GM19467 (cell line): ENCODE results near the gene KLHL30.

Experiments used
- ATAC-seq: cut with Tn5 transposase; IDR thresholded peaks from one replicate; pipeline ENCODE4 v1.9.1; 2021; ENCODE audit warnings: mild to moderate bottlenecking, moderate library complexity; ENCODE audit not compliant: unreplicated experiment

Gene KLHL30

GRCh38 chr2:238117199-238118154 is 21.0 kb upstream of the KLHL30 start:
- ATAC-seq: no peak

GRCh38 chr2:238119756-238120462 is 18.6 kb upstream of the KLHL30 start:
- no peak for ATAC-seq

- ATAC-seq: no peak
These were observed 17.8 kb upstream of the KLHL30 start for GRCh38 chr2:238120463-238121298.

GRCh38 chr2:238121511-238122286 is 16.8 kb upstream of the KLHL30 start:
- ATAC-seq: no peak

GRCh38 chr2:238122287-238123217 is 15.9 kb upstream of the KLHL30 start:
- no peak for ATAC-seq

GRCh38 chr2:238123218-238123971 is 15.1 kb upstream of the KLHL30 start:
- ATAC-seq: no peak

- ATAC-seq: no peak
These were observed 14.4 kb upstream of the KLHL30 start for GRCh38 chr2:238123991-238124470.

GRCh38 chr2:238124488-238125126 is 13.9 kb upstream of the KLHL30 start:
- ATAC-seq: no peak

GRCh38 chr2:238125127-238125885 is 13.2 kb upstream of the KLHL30 start:
- ATAC-seq: no peak

- no peak for ATAC-seq
These were observed 12.1 kb upstream of the KLHL30 start for GRCh38 chr2:238126338-238126737.

GRCh38 chr2:238126775-238127164 is 11.7 kb upstream of the KLHL30 start:
- no peak for ATAC-seq

- ATAC-seq: no peak
These were observed 11.1 kb upstream of the KLHL30 start for GRCh38 chr2:238127165-238128060.

- no peak for ATAC-seq
These were observed 10.4 kb upstream of the KLHL30 start for GRCh38 chr2:238128061-238128440.

GRCh38 chr2:238128534-238129001 is 9.9 kb upstream of the KLHL30 start:
- no peak for ATAC-seq

GRCh38 chr2:238129166-238130010 is 9.1 kb upstream of the KLHL30 start:
- ATAC-seq: no peak
